Measurements from ENCODE around the gene LHX2. TPM values are rescaled to one million over a fixed set of nuclear protein-coding genes. Genes with fewer than 3 reads are reported as not detected.

Gene LHX2
- total RNA-seq, 1 donor from 2014 or later: not detected

DNA sequence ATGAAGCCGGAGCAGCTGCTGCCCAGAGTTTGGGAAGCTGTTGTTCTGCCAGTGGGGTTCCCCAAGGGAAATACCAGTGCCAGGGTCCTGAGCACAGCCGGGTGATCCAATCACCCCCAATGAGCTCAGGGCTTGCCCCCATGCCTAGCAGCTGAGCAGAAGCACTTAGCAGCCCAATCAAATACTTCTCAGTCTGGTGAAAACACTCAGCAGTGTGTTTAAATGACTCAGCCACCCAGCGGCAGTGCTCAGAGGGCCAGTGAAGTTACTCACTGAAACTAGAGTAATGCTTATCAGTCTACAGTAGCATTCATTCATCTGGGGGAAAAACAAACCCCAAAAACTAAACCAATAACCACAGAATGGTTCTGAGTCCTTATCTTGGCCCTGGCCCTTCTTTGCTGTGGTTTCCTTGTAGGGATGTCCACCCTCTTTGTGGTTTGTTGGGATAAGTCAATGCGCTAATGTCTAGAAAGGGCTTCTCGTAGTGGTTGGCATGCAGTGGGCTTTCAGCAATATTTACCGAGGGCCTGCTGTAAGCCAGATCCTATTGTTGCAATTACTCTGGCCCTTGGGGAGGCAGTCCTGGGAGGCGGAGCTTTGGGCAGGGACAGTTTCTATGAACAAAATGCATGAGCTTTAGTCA, 43.1 kb downstream of the LHX2 start:
- DNase-seq (ENCODE audit: low read depth in 2 of 2): no peak

DNA sequence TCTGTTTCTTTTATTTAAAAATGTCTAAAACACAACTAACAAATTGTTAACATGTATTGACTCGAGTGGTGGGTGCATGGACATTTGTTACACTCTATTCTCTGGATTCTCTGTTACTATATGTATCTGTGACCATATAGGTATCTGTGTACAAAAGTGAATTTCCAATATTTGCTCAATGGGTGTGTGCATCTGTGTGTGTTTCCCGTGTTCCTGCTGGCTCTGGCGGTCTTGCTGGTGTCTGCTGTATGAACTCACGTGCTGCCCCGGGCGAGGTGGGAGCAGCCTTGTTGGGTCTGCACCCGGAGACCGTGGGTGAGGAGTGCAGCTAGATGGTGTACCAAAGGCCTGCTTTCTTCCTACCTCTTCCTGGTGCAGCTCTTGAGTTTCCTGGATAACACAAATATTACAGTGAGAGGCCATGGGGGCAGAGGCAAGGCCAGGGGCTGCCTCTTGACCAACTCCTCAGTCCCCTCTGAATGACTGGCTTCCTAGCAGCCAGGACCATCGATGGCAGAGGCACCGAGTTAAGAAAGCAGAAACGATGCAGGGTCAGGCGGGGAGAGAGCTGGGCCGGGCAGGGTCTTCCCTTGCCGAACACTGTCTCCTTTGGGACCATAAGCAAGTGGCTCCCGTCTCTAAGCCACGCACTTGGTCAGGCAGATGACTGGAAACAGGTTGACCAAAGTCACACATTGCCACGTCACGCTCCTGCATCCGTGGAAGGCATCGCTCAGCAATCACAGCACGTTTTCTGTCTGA, 49.5 kb downstream of the LHX2 start:
- DNase-seq (ENCODE audit: low read depth in 2 of 2): no peak

DNA sequence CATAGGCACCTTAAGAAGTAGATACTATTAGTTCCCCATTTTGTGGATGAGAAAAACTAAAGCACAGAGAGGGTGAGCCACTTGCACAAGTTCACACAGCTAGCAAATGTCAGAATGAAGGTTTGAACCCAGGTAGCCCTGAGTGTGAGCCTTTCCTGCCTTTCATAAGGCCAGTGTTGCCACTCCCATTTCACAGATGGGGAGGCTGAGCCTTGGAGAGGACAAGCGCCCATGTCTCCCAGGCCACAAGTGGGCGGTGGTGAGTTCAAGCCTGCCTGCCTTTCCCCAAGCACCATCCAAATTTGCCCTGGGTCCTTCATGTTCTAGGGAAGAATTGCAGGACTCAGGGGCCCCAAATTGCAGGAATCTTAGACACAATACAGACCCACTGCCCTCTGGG, 50.6 kb downstream of the LHX2 start:
- no peak for DNase-seq (ENCODE audit: low read depth in 2 of 2)

DNA sequence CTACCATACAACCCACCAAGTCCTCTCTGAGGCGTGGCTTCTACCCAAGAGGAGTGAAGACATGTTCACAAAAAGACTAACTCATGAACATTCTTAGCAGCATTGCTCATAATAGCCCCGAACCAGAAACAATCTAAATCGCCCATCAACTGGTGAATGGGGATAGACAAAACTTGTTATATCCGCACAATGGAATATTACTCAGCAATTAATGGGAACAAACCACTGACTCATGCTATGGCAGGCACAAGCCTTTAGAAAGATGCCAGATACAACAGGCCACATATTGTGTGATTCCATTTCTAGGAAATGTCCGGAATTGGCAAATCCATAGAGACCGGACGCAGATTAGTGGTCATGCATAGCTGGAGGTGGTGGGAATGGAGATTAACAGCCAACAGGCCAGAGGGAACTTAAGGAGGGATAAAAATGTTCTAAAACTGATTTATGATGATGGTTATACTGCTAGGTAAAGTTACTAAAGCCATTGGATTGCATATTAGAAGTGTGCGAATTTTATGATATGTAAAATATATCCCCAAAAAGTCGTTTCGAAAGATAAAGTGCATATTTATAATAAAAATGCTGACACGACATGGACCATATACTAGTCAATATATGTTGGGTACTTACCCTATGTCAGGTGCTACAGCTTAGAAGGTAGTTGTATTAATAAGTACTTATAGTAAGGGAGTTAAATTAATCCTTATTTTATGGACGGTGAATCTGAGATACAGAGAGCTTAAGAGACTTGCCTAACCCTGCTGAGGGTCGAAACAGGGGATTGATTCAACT, 55.4 kb downstream of the LHX2 start:
- no peak for DNase-seq (ENCODE audit: low read depth in 2 of 2)

DNA sequence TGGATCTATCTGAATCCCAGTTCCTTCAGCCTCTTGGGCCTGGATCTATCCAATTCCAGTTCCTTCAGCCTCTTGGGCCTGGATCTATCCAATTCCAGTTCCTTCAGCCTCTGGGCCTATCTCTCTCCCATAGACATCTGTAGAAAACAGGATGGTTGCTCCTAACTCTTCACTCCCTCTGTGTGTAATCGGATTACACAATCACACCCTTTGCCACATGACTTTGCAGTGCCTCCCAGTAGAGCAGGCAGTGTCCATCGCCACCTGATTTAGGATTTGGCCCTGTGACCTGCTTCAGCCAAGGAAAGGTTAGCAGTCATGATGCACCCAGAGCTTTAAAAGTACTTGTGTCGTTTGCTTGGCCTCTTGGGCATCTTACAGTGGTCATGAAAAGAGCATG, 56.7 kb downstream of the LHX2 start:
- DNase-seq (ENCODE audit: low read depth in 2 of 2): no peak

DNA sequence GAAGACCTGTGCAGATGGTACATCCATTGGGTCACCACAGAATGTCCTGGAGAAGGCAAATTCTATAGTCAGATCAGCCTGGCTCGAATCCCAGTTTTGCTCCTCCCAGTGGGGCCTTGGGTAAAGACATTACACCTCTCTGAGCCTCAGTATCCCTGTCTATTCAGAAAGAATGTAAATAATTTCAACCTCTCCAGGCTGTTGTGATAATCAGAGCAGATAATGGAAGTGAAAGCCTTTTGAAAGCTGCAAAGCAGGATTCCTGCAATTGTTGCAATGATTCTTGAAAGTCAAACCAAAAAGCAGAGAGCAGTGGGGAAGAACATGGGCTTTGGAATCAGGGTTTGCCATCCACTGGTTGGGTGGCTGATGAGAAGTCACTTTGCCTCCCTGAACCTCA, 63.2 kb downstream of the LHX2 start:
- DNase-seq (ENCODE audit: low read depth in 2 of 2): no peak

DNA sequence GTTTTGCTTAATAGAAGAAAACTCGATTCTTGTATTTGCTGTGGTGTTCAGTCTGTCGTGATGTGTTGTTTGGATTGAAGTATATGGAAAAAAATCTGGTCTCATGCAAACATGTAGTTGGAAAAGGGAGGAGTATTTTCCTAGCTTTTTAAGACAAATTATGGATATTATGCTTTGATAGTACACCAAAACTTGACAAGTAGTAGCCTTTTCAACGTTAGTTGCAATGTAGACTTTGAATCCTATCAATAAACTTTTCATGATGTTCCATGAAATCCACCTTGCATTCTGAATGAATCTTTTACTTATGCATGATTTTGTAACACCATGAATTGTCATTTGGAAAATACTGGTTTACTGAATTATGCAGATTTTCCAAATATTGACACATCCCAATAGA, 64.2 kb downstream of the LHX2 start:
- DNase-seq (ENCODE audit: low read depth in 2 of 2): no peak

DNA sequence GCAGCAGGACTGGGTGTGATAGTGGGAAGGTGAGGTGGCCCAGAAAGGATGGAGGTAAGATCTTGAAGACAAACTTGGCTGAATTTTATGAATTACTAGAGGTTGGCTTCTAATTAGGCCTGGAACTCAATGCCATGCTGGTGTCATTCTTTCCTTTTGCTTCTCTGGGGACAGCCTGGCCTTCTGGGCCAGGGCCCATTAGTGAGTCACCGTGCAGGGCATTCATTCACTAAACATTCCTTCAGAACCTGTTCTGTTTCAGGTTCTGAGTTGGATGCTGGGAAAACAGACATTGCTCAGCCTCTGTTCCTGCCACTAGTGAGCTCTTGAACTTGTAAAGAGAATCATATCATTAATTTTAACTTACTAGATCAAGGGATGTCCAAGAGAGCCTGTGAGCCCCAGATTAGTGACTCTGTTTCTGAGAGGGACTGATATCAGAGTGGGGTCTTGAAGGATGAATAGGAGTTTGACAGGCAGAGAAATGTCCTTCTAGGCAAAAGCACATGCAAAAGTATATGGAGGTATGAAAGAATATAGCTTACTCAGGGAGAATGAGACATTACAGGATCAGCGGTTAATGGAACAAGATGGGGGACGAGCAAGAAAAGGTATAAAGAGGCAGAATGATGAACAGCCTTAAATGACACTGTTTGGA, 66.5 kb downstream of the LHX2 start:
- peak in 1 of 2 donors; percentile 34 for DNase-seq (ENCODE audit: low read depth in 2 of 2)

DNA sequence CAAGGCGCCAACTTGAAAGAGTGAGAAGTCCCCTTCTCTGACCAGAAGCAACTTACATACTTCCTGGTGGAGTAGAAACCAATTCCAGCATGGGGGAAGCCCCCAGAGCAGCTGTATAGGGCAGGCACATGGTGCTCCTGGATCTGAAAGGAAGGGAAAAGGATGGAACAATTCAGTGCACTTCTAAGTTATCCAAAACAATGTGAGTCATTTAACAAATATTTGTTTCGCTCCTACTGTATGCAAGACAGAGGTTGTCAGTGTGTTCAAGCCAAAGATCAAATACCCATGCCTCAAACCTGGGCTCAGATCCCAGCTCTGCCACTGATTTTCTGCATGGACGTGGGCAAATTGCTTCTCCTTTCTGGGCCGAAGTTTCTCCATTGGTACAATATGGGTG, 67.1 kb downstream of the LHX2 start:
- peak; percentile 47 to 74 for DNase-seq (ENCODE audit: low read depth in 2 of 2)

DNA sequence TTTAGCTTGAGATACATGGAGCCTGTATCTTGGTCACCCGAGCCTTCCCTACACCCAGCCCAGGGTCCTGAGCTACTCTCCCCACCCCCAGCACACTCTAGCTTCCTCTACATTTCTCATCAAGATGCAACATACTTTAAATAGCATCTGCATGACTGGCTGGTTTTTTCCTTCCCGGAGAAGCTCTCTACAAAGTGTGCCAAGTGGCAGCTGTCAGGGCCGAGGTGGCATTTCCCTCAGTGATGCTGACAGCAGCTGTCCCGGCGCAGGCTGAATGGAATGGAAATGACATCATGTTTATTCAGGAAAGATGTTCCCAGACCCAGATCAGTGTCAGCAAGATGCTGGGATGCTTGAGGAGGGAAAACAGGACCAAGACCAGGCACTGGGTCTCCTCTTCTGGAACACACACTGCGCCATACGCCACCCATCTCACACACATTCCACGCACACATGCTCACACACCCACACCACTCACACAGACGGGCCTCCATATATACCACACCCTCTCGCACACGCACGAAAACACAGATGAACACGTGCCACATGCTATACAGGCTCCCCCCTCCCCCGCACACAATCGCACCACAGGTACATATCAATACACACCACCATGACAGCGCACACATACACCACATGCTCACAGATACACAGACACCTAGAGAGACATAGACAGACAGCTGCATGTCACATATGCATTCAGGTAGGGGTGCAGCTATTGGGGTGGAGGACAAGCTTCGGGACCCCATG, 67.8 kb downstream of the LHX2 start:
- peak; percentile 62 to 74 for DNase-seq (ENCODE audit: low read depth in 2 of 2)

DNA sequence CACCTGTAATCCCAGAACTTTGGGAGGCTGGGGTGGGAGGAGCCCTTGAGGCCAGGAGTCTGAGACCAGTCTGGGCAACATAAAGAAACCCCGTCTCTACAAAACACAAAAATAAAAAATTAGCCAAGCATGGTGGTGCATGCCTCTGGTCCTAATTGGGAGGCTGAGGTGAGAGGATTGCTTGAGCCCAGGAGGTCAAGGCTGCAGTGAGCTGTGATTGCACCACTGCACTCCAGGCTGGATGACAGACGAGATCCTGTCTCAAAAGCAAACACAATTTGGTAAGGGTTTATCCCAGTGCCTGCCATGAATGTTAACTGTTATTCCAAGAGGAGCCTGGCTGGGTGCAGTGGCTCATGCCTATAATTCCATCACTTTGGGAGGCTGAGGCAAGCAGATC, 71.1 kb downstream of the LHX2 start:
- DNase-seq (ENCODE audit: low read depth in 2 of 2): no peak

Other genes with a start within 250 kb of the LHX2 start
- 7.1 and 7.6 TPM in 2 replicates for gene DENND1A, start 81.6 kb upstream of the LHX2 start, total RNA-seq
- gene NEK6, start 246.2 kb downstream of the LHX2 start, total RNA-seq: 10.8 and 23.0 TPM in 2 replicates